ENCODE data around the gene FKBP5. TPM values are rescaled to one million over a fixed set of nuclear protein-coding genes. Genes with fewer than 3 reads are reported as not detected.
"Not testable (repeated sequence)": the region's sequence is repeated elsewhere in the genome, so short reads cannot be mapped to it uniquely, and the experiment has no call there.

Gene FKBP5
- total RNA-seq, 1 experiment from 2014 or later = 20.1 TPM

GRCh38 chr6:35580836-35581235 is 107.9 kb downstream of the FKBP5 start:
- ChIA-PET CTCF (no interaction called here), POLR2A (no interaction called here)
- H3K36me3 Mint-ChIP-seq (ENCODE audit: insufficient read depth, unreplicated experiment) = peaks cover 6% of the 10 kb centered on the region
- Histone ChIP-seq H3K4me1 (no peaks in the 10 kb centered on the region), H3K36me3 (ENCODE audit: control insufficient read depth, insufficient read depth, low read length) (no peaks in the 10 kb centered on the region; the same call in 1 of the 2 replicates), H3K27me3 (replicated peaks; ENCODE audit: control insufficient read depth, insufficient read depth, low read length) (no peaks in the 10 kb centered on the region), H3K9me3 (no peaks in the 10 kb centered on the region), H3K4me3 (ENCODE audit: low read depth, low read length) (no peak overlapping the region)
- H3K4me3 Mint-ChIP-seq (ENCODE audit: unreplicated experiment) = no peak overlapping the region
- BruUV-seq (replicated peaks) = no TSS peak
- no peak for DNase-seq
- no peak overlapping the region for H3K27ac Mint-ChIP-seq (ENCODE audit: unreplicated experiment)
- intact Hi-C loops (cut with micrococcal nuclease; ENCODE audit: unreplicated experiment) = loop anchor here (10.0 kb wide), 1 partner anchor 514 kb away; no protein-coding TSS in a partner anchor
- no peaks in the 10 kb centered on the region for H3K4me1 Mint-ChIP-seq (ENCODE audit: low read depth, unreplicated experiment)
- H3K27me3 Mint-ChIP-seq (ENCODE audit: insufficient read depth, unreplicated experiment) = no peaks in the 10 kb centered on the region
- no peaks in the 10 kb centered on the region for H3K9me3 Mint-ChIP-seq (ENCODE audit: unreplicated experiment)
- TF ChIP-seq CTCF (IDR thresholded peaks at IDR 0.05; ENCODE audit: insufficient read depth in 1 of 2, low read depth in 1 of 2, low read length in 1 of 2, severe bottlenecking in 1 of 2, unreplicated experiment in 1 of 2) = no peak

GRCh38 chr6:35576682-35577081 is 112.0 kb downstream of the FKBP5 start:
- Histone ChIP-seq H3K4me1 (no peaks in the 10 kb centered on the region), H3K9me3 (no peaks in the 10 kb centered on the region), H3K27me3 (replicated peaks; ENCODE audit: control insufficient read depth, insufficient read depth, low read length) (no peaks in the 10 kb centered on the region), H3K36me3 (ENCODE audit: control insufficient read depth, insufficient read depth, low read length) (no peaks in the 10 kb centered on the region; the same call in 1 of the 2 replicates), H3K4me3 (ENCODE audit: low read depth, low read length) (no peak overlapping the region)
- no peak overlapping the region for H3K27ac Mint-ChIP-seq (ENCODE audit: unreplicated experiment)
- BruUV-seq (replicated peaks) = no TSS peak
- no peak for DNase-seq
- intact Hi-C loops (cut with micrococcal nuclease; ENCODE audit: unreplicated experiment) = no loop called here
- H3K9me3 Mint-ChIP-seq (ENCODE audit: unreplicated experiment) = no peaks in the 10 kb centered on the region
- no peaks in the 10 kb centered on the region for H3K4me1 Mint-ChIP-seq (ENCODE audit: low read depth, unreplicated experiment)
- H3K4me3 Mint-ChIP-seq (ENCODE audit: unreplicated experiment) = no peak overlapping the region
- ChIA-PET CTCF (no interaction called here), POLR2A (no interaction called here)
- TF ChIP-seq CTCF (IDR thresholded peaks at IDR 0.05; ENCODE audit: insufficient read depth in 1 of 2, low read depth in 1 of 2, low read length in 1 of 2, severe bottlenecking in 1 of 2, unreplicated experiment in 1 of 2) = no peak
- peaks cover 6% of the 10 kb centered on the region for H3K36me3 Mint-ChIP-seq (ENCODE audit: insufficient read depth, unreplicated experiment)
- H3K27me3 Mint-ChIP-seq (ENCODE audit: insufficient read depth, unreplicated experiment) = no peaks in the 10 kb centered on the region

- no TSS peak for BruUV-seq (replicated peaks)
- H3K27me3 Mint-ChIP-seq (ENCODE audit: insufficient read depth, unreplicated experiment) = no peaks in the 10 kb centered on the region
- intact Hi-C loops (cut with micrococcal nuclease; ENCODE audit: unreplicated experiment) = no loop called here
- no peaks in the 10 kb centered on the region for H3K9me3 Mint-ChIP-seq (ENCODE audit: unreplicated experiment)
- no peak for DNase-seq
- H3K4me1 Mint-ChIP-seq (ENCODE audit: low read depth, unreplicated experiment) = no peaks in the 10 kb centered on the region
- Histone ChIP-seq H3K4me1 (no peaks in the 10 kb centered on the region), H3K27me3 (replicated peaks; ENCODE audit: control insufficient read depth, insufficient read depth, low read length) (no peaks in the 10 kb centered on the region), H3K9me3 (no peaks in the 10 kb centered on the region), H3K4me3 (ENCODE audit: low read depth, low read length) (no peak overlapping the region), H3K36me3 (ENCODE audit: control insufficient read depth, insufficient read depth, low read length) (no peaks in the 10 kb centered on the region; the same call in 1 of the 2 replicates)
- no peak overlapping the region for H3K27ac Mint-ChIP-seq (ENCODE audit: unreplicated experiment)
- no peak for TF ChIP-seq CTCF (IDR thresholded peaks at IDR 0.05; ENCODE audit: insufficient read depth in 1 of 2, low read depth in 1 of 2, low read length in 1 of 2, severe bottlenecking in 1 of 2, unreplicated experiment in 1 of 2)
- CTCF ChIA-PET = no interaction called here
- H3K36me3 Mint-ChIP-seq (ENCODE audit: insufficient read depth, unreplicated experiment) = peaks cover 6% of the 10 kb centered on the region
- no peak overlapping the region for H3K4me3 Mint-ChIP-seq (ENCODE audit: unreplicated experiment)
- POLR2A ChIA-PET = no interaction called here
These were observed 115.1 kb downstream of the FKBP5 start for GRCh38 chr6:35573495-35574110.

GRCh38 chr6:35570885-35571330 is 117.8 kb downstream of the FKBP5 start:
- H3K36me3 ChIP-seq (ENCODE audit: control insufficient read depth, insufficient read depth, low read length); H3K4me1 ChIP-seq; H3K4me3 Mint-ChIP-seq (ENCODE audit: unreplicated experiment); H3K4me1 Mint-ChIP-seq (ENCODE audit: low read depth, unreplicated experiment); H3K27ac Mint-ChIP-seq (ENCODE audit: unreplicated experiment); CTCF ChIA-PET; H3K9me3 Mint-ChIP-seq (ENCODE audit: unreplicated experiment); intact Hi-C loops (cut with micrococcal nuclease; ENCODE audit: unreplicated experiment); H3K27me3 Mint-ChIP-seq (ENCODE audit: insufficient read depth, unreplicated experiment); BruUV-seq (replicated peaks); H3K36me3 Mint-ChIP-seq (ENCODE audit: insufficient read depth, unreplicated experiment); H3K4me3 ChIP-seq (ENCODE audit: low read depth, low read length); DNase-seq; POLR2A ChIA-PET; H3K27me3 ChIP-seq (replicated peaks; ENCODE audit: control insufficient read depth, insufficient read depth, low read length); H3K9me3 ChIP-seq: not testable (repeated sequence)
